ENCODE measurements around the gene EDAR.

EDAR gene

GRCh38 chr2:108967757-108968156 is 21.3 kb downstream of the EDAR start:
- DNase-seq (ENCODE audit: low read depth in 2 of 2), result no peak

- DNase-seq (ENCODE audit: low read depth in 2 of 2), result no peak
Observed at GRCh38 chr2:108965540-108966289, 23.3 kb downstream of the EDAR start.

DNA sequence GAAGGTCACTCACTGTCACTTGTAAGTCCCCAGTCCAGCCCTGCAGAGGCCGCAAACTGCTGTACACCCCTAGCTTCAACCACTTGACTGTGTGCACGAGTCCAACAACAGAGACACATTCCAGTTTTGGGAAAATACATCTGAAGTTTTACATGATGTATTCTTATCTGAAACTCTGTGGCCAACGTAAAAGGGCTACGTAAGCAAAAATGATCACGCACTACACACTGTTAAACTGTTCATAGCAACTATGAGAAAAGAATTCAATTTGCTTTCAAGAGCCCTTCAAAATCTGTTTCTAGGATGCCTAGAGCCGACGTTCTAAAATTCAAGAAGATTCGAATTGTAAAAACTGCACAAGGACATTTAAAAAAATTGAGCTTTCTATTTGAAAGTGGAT is 26.0 kb downstream of the EDAR start:
- no peak for DNase-seq (ENCODE audit: low read depth in 2 of 2)

DNA sequence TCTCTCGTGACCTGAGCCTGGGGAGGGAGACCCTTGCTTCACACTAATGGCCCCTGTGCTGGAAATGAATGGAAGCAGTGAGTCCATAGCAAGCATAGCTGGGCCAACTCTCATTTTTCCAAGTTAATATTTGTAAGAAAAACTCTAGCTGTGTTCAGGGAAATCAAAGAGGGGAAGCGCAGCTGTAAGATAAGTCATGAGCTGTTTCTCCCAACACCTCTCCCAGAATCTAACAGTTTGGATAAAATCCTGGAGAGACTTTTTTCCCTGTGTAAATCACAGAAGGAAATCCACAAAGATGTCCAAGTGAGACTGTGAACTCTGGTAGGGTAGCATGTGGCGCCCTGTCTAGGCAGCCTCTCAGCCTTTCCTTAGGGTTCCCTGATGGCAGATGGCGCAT is 27.2 kb downstream of the EDAR start:
- DNase-seq (ENCODE audit: low read depth in 2 of 2), result no peak

GRCh38 chr2:108960006-108960405 is 29.0 kb downstream of the EDAR start:
- no peak for DNase-seq (ENCODE audit: low read depth in 2 of 2)

GRCh38 chr2:108959401-108959800 is 29.6 kb downstream of the EDAR start:
- no peak for DNase-seq (ENCODE audit: low read depth in 2 of 2)

- DNase-seq (ENCODE audit: low read depth in 2 of 2), result no peak
Observed at GRCh38 chr2:108958632-108959341, 30.2 kb downstream of the EDAR start.

- DNase-seq (ENCODE audit: low read depth in 2 of 2), result no peak
Observed at GRCh38 chr2:108958002-108958401, 31.0 kb downstream of the EDAR start.

DNA sequence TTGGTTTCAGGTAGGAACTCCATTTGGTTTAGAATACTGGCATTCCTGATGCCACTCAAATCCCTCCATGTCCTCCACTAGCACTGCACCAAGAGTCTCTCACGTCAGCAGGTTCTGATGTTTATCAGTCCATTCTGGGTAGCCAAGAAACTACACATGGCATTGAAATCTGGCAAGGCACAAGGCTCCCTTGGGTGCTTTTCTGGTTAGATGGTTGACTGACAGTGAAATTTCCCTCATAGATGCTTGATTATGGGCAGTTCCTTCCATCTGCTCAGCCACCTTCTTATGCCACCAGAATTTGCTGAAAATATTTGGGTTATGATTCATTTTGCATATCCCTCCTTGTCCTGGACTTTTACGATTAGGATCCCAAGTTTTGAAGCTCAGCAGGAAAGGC is 32.6 kb downstream of the EDAR start:
- DNase-seq (ENCODE audit: low read depth in 2 of 2), result no peak

DNA sequence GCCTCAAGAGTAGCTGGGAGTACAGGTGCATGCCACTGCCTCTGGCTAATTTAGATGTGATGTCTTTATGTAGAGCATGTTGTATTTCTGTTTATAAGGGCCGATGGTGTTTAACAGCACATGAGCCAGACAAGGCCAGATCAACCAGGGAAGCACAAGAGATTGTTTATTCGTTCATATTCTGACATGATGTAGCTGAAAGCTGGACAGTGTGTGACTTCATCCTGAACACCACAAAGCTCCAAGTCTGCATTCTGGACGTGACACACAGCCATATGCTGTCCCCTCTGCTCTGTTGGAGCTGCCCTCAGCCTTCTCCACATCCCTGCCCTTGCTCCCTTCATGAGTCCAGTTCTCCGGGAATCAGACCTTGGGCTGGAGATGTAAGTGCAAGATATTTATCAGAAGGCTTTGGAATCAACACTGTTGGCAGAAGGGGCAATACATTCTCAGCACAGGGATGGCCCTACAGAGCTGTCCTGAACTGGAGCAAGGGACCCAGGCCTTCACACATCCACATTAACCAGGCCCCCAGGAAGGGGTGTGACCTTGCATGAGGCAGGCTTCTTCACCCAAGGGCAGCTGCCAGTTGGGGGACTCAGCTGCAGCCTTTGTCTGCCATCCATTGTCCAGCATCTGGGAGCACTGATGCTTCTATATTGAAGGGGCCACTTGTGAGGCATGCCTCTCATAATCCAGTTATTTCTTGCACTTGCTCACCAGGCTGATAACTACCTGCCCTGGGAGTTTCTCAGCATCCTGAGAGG is 38.5 kb downstream of the EDAR start:
- DNase-seq (ENCODE audit: low read depth in 2 of 2), result no peak

DNA sequence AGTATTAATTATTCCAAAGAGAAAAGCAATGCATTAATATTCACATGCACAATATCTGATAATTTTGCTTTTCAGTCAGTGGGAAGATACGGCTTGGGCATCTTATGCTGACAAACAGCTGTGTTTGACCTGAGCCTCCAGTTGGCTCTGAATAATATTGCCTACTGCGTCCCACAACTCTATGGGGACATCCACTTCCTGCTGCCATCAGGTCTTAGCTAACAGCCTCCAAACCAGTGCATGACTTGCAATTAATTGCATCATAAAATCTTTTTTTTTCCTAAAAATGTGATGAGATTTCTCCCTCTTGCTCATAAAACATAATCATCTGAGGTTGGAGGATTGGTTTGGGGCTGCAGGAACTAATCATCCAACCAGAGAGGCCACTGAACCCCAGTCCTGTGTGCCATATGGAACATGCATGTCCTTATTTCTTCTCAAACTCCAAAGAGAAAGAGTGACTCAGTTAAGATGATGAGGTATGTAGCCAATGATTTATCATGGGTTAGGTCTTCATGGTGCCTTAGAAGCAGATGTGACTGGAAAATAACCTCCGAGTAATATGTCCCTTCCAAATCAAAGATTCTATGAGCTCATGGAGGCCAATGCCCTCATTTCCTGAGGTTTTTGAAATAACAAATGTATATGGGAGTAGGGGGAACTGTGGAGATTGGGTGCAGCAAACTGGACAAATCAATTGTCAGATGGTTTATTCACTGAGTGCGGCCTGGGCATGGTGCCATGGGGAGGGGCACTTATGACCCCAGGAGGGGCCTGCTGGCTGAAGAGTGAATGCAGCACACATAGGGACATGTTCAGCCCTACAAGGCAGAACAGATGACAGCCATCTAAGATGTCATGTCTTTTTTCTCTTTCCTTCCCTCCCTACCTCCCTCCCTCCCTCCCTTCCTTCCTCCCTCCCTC is 39.4 kb downstream of the EDAR start:
- no peak for DNase-seq (ENCODE audit: low read depth in 2 of 2)

- no peak for DNase-seq (ENCODE audit: low read depth in 2 of 2)
Observed at GRCh38 chr2:108947271-108947907, 41.6 kb downstream of the EDAR start.

- DNase-seq (ENCODE audit: low read depth in 2 of 2), result no peak
Observed at GRCh38 chr2:108946442-108946841, 42.6 kb downstream of the EDAR start.

DNA sequence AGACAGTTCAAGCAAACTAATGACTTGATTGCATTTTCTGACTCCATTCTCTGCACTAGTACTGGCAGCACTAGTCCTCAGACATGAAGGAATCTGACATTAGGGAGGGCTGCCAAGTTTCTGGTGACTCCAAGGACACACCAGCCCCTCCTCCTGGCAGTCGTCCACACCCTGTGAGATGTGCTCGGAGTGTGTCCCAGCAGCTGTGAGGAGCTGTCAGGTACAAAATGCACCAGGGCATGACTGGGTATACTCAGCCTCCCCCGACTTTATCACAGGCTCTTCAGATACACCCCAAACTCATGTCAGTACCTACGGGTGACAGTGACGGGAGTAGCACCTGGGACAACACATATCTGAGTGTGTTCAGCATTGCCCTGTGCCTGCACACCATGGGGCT is 43.1 kb downstream of the EDAR start:
- no peak for DNase-seq (ENCODE audit: low read depth in 2 of 2)

GRCh38 chr2:108944601-108945331 is 44.3 kb downstream of the EDAR start:
- no peak for DNase-seq (ENCODE audit: low read depth in 2 of 2)

GRCh38 chr2:108943751-108944150 is 45.3 kb downstream of the EDAR start:
- no peak for DNase-seq (ENCODE audit: low read depth in 2 of 2)

- DNase-seq (ENCODE audit: low read depth in 2 of 2), result no peak
Observed at GRCh38 chr2:108942888-108943287, 46.1 kb downstream of the EDAR start.

DNA sequence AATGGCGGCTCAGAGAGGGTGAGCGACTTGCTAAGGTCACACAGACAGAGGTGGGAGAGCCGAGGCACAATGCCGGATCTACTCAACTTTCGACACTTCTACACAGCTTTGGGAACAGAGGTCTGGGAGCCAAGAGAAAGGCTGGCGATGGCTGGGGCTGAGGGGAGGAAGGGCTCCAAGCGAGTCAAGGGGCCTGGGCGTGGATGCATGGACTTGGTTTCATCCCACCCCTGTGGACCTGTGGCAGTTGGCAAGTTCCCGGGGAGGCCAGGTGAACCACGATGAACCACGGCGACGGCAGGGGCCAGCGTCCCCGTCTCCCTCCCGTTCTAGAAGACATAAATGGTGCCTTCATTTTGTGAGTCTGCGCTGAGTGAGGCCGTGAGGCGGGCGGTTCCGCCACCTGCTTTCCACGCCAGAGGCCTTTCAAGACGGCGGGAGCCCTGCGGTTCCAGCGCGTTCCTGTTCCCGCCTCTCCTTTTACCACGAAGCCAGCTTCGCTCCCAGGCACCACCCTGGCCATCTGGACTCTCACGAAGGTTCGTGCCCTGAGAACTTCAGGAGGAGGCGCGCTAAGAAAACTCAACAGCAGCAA is 46.7 kb downstream of the EDAR start:
- no peak for DNase-seq (ENCODE audit: low read depth in 2 of 2)

DNA sequence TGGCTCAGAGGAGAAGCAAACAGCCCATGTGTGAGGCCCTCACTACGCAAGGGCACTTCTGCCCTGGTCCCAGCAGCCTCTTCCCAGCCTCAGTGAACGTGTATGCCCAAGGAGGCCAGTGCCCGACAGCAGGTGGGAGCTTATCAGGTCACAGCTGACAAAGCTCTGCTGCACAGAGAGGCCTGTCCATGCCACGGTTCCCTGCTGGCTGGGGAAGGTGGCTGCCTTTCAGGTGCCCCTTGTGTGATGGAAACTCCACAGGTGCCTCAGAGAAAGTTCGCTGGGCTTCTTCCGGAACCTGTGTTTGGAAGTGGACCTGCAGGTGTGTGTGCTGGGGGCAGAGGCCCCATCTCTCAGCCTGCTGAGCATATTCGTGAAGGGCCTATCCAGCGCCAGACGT is 47.3 kb downstream of the EDAR start:
- DNase-seq (ENCODE audit: low read depth in 2 of 2), result no peak

GRCh38 chr2:108941161-108941665 is 47.8 kb downstream of the EDAR start:
- DNase-seq (ENCODE audit: low read depth in 2 of 2), result no peak

Data from stimulated activated CD8-positive, alpha-beta memory T cell treated with anti-CD3 and anti-CD28 coated beads, Interleukin-15, amount 100 ng/mL, for 48 hours (primary cell).